SK-N-SH treated with all-trans-retinoic acid at 6 μM for 48 hours (cell line): ENCODE results near the gene RNGTT.

Experiments used
- ARNTL ChIP-seq: fragments of 450-650 bp; formaldehyde crosslinking; IDR thresholded peaks from 2 replicates; pipeline ENCODE4 v1.5.0; 2020; ENCODE audit warnings: low read depth, mild to moderate bottlenecking, moderate library complexity, borderline replicate concordance
- RARB ChIP-seq: fragments of 250-450 bp; sonication (Bioruptor Pico); IDR thresholded peaks from 2 replicates; pipeline ENCODE4 v1.8.0; 2021; ENCODE audit warnings: mild to moderate bottlenecking, moderate library complexity
- TCF4 ChIP-seq: fragments of 250-450 bp; sonication (Bioruptor Pico); IDR thresholded peaks from 2 replicates; pipeline ENCODE4 v1.8.0; 2021; ENCODE audit warnings: mild to moderate bottlenecking, moderate library complexity, borderline replicate concordance
- ZFP3 ChIP-seq: fragments of 250-450 bp; sonication (Bioruptor Pico); IDR thresholded peaks from 2 replicates; pipeline ENCODE4 v1.5.0; 2020; ENCODE audit warnings: mild to moderate bottlenecking, moderate library complexity
- ZNF70 ChIP-seq: fragments of 450-650 bp; formaldehyde crosslinking; IDR thresholded peaks from 2 replicates; pipeline ENCODE4 v1.5.0; 2020; ENCODE audit warnings: mild to moderate bottlenecking, moderate library complexity
- TF ChIP-seq, protein P1 (sequence below): fragments of 250-450 bp; sonication (Bioruptor Pico); IDR thresholded peaks from 2 replicates; pipeline ENCODE4 v1.5.1; 2020; ENCODE audit warnings: low read depth, mild to moderate bottlenecking, moderate library complexity

- no peak for TF ChIP-seq ARNTL (CRISPR knock-in tag)
- TF ChIP-seq RARB (CRISPR knock-in tag): no peak
- TF ChIP-seq ZNF70: no peak
- TF ChIP-seq ZFP3 (CRISPR knock-in tag): no peak
- no peak for TF ChIP-seq TCF4 (CRISPR knock-in tag)
- TF ChIP-seq, protein P1, sequence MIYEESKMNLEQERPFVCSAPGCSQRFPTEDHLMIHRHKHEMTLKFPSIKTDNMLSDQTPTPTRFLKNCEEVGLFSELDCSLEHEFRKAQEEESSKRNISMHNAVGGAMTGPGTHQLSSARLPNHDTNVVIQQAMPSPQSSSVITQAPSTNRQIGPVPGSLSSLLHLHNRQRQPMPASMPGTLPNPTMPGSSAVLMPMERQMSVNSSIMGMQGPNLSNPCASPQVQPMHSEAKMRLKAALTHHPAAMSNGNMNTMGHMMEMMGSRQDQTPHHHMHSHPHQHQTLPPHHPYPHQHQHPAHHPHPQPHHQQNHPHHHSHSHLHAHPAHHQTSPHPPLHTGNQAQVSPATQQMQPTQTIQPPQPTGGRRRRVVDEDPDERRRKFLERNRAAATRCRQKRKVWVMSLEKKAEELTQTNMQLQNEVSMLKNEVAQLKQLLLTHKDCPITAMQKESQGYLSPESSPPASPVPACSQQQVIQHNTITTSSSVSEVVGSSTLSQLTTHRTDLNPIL (CRISPR knock-in tag): no peak
Measured at GRCh38 chr6:88921734-88922133, 41.7 kb downstream of the RNGTT start.
